ENCODE measurements around the gene ZNF771. TPM values are rescaled to one million over a fixed set of nuclear protein-coding genes. Genes with fewer than 3 reads are reported as not detected.

ZNF771 gene
- total RNA-seq, 4 donors from 2014 or later = 20.1 to 25.3 (median 22.7) TPM

DNA sequence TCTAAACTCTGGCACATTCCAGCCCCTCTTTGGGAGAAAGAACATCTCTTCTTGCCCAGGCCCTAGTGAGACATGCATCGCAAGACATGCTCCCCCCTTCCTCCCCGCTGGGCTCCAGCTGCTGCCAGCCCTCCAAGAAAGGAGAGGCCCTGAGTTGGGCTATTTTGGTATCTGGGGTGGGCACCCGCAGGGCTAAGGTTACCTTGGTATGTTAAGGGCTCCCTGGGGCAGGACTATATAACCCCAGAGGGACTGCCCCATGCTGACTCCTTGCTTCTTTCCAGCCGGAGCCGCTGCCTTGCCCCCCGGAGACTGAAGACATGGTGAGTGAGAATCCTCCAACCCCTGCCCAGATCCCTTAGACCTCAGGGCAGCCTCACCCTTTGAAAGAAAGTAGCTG, 32.9 kb upstream of the ZNF771 start, which contains the start of gene MYL11:
Gene MYL11 (plus strand): TSS at position 265 of the 400 bp plus-strand sequence. CDS start 56 bp downstream, at position 321.
- Histone ChIP-seq H3K27ac (replicated peaks in 1 of 4) (no peak within 1 kb of the TSS), H3K9me3 (no peaks in the 10 kb centered on the region), H3K36me3 (no peaks in the 10 kb centered on the region), H3K4me1 (peaks cover 23 to 34% (median 25%) of the 10 kb centered on the region in 4 donors), H3K27me3 (no peaks in the 10 kb centered on the region), H3K4me3 (no peak within 1 kb of the TSS)
- DNase-seq (ENCODE audit: extremely low spot score) = no peak
- TF ChIP-seq POLR2A (IDR thresholded peaks at IDR 0.05; ENCODE audit: low read depth) = no peak
- TF ChIP-seq, protein P1, sequence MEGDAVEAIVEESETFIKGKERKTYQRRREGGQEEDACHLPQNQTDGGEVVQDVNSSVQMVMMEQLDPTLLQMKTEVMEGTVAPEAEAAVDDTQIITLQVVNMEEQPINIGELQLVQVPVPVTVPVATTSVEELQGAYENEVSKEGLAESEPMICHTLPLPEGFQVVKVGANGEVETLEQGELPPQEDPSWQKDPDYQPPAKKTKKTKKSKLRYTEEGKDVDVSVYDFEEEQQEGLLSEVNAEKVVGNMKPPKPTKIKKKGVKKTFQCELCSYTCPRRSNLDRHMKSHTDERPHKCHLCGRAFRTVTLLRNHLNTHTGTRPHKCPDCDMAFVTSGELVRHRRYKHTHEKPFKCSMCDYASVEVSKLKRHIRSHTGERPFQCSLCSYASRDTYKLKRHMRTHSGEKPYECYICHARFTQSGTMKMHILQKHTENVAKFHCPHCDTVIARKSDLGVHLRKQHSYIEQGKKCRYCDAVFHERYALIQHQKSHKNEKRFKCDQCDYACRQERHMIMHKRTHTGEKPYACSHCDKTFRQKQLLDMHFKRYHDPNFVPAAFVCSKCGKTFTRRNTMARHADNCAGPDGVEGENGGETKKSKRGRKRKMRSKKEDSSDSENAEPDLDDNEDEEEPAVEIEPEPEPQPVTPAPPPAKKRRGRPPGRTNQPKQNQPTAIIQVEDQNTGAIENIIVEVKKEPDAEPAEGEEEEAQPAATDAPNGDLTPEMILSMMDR (IDR thresholded peaks at IDR 0.05) = no peak
- TF ChIP-seq EP300 (IDR thresholded peaks at IDR 0.05) = no peak
- TF ChIP-seq POLR2AphosphoS5 (IDR thresholded peaks at IDR 0.05) = no peak
- WGBS = 91% methylated on average over 6 of the region's 6 CpGs
- intact Hi-C loops (cut with DNase I) = no loop called here

DNA sequence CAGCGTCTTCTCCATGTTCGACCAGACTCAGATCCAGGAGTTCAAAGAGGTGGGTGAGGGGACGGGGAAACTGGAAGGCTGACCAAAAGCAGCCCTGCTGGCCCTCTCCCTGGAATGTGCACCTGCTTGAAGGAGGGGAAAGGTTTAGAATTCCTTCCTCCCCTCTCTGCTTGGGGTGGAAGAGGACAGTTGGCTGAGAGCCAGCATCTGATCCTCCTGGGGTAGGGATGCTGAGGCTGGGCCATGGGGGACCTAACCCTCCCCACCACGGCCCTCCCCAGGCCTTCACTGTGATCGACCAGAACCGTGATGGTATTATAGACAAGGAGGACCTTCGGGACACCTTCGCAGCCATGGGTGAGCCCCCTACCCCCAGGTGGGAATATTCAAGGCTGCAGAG, 31.5 kb upstream of the ZNF771 start:
- Histone ChIP-seq H3K27me3 (no peaks in the 10 kb centered on the region), H3K9me3 (no peaks in the 10 kb centered on the region), H3K4me1 (peaks cover 23 to 37% (median 29%) of the 10 kb centered on the region in 4 donors), H3K27ac (replicated peaks in 1 of 4) (no peak overlapping the region), H3K36me3 (no peaks in the 10 kb centered on the region), H3K4me3 (no peak overlapping the region)
- no peak for TF ChIP-seq POLR2A (IDR thresholded peaks at IDR 0.05; ENCODE audit: low read depth)
- intact Hi-C loops (cut with DNase I) = no loop called here
- 85% methylated on average over 8 of the region's 8 CpGs for WGBS
- DNase-seq (ENCODE audit: extremely low spot score) = no peak

DNA sequence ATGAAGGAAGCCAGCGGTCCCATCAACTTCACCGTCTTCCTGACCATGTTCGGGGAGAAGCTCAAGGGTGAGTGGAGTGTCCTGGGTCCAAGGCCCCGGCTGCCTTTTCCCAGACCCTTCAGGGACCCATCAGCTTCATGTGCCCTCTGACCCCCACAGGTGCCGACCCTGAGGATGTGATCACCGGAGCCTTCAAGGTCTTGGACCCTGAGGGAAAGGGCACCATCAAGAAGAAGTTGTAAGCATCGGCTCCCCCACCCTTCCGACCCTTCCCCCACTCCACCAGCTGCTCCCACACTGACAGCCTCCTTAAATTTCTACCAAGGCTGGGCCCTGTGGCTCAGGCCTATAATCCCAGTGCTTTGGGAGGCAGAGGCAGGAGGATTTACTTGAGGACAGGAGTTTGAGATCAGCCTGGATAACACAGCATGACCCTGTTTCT, 30.9 kb upstream of the ZNF771 start:
- no peak for DNase-seq (ENCODE audit: extremely low spot score)
- Histone ChIP-seq H3K4me3 (no peak overlapping the region), H3K27ac (replicated peaks in 1 of 4) (peak overlapping the region; percentile 98 to 100 (median 99)), H3K36me3 (no peaks in the 10 kb centered on the region), H3K27me3 (no peaks in the 10 kb centered on the region), H3K9me3 (no peaks in the 10 kb centered on the region), H3K4me1 (peaks cover 20 to 32% (median 28%) of the 10 kb centered on the region in 4 donors)
- 82% methylated on average over 7 of the region's 8 CpGs for WGBS
- intact Hi-C loops (cut with DNase I) = no loop called here
- TF ChIP-seq POLR2AphosphoS5 (IDR thresholded peaks at IDR 0.05) = no peak

DNA sequence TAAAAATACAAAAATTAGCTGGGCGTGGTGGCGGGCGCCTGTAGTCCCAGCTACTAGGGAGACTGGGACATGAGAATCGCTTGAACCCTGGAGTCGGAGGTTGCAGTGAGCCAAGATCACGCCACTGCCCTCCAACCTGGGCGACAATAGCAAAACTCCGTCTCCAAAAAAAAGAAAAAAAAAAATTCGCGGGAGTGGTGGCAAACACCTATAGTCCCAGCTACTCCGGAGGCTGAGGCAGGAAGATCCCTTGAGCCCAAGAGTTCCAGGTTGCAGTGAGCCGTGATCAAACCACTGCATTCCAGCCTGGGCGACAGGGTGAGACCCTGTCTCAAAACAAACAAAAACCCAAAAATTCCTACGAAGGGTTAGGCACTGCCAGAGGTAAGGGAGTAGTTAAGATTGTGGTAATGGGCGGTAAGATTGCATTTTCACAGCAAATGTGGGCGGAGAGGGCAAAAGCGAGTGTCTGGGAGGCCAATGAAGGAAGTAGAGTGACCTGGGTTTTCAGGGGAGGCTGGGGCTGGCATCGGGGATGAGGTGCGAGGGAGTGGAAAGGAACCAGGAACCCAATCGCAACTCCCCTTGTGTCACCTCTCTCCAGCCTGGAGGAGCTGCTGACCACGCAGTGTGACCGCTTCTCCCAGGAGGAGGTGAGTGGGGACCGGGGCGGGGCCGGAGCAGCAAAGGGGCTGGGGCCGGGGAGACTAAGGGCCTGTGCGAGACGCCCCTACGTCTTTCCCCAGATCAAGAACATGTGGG, 30.2 kb upstream of the ZNF771 start:
- Histone ChIP-seq H3K9me3 (no peaks in the 10 kb centered on the region), H3K27ac (replicated peaks in 1 of 4) (peak overlapping the region; percentile 98 to 100 (median 99)), H3K27me3 (no peaks in the 10 kb centered on the region), H3K4me1 (peaks cover 13 to 28% (median 27%) of the 10 kb centered on the region in 4 donors), H3K36me3 (no peaks in the 10 kb centered on the region), H3K4me3 (peak overlapping the region; percentile 68 to 79 (median 71))
- 46% methylated on average over 25 of the region's 29 CpGs for WGBS
- no peak for TF ChIP-seq POLR2A (IDR thresholded peaks at IDR 0.05; ENCODE audit: low read depth)
- no peak for TF ChIP-seq POLR2AphosphoS5 (IDR thresholded peaks at IDR 0.05)
- TF ChIP-seq, protein P1 (IDR thresholded peaks at IDR 0.05) = no peak
- no peak for TF ChIP-seq EP300 (IDR thresholded peaks at IDR 0.05)
- intact Hi-C loops (cut with DNase I) = no loop called here
- no peak for DNase-seq (ENCODE audit: extremely low spot score)

DNA sequence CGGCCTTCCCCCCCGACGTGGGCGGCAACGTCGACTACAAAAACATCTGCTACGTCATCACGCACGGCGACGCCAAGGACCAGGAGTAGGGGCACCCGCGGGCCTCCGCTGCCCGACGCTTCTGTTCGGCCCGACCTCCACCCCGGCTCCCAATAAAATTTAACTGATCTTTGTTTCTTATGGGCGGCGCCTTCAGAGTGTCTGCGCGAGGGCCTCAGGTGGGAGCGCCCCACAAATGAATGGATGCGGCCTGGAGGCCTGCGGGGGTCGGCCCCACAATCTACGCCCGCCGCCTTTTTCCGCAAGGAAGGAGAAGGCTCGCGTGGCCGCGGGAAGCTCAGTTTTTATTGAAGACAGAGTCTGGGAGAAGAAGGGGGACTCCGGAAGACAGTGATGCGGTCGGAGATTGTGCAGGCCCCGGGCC, 29.6 kb upstream of the ZNF771 start:
- peak; percentile 98 for DNase-seq (ENCODE audit: extremely low spot score)
- peak overlapping the region; percentile 98 to 100 (median 99) for H3K27ac ChIP-seq (replicated peaks in 1 of 4)
- H3K4me3 ChIP-seq = peak overlapping the region; percentile 68 to 79 (median 71)
- 3% methylated on average over 12 of the region's 39 CpGs for WGBS
- no peaks in the 10 kb centered on the region for H3K9me3 ChIP-seq
- H3K27me3 ChIP-seq = no peaks in the 10 kb centered on the region
- peaks cover 13 to 29% (median 28%) of the 10 kb centered on the region in 4 donors for H3K4me1 ChIP-seq
- no peaks in the 10 kb centered on the region for H3K36me3 ChIP-seq
- TF ChIP-seq EP300 (IDR thresholded peaks at IDR 0.05) (no peak), POLR2AphosphoS5 (IDR thresholded peaks at IDR 0.05) (peak; percentile 85 to 94), POLR2A (IDR thresholded peaks at IDR 0.05; ENCODE audit: low read depth) (peak; percentile 70)
- intact Hi-C loops (cut with DNase I) = no loop called here
